ENCODE results near the gene TCTN1.

- TF ChIP-seq CTCF (IDR thresholded peaks at IDR 0.05) (no peak), POLR2AphosphoS5 (IDR thresholded peaks at IDR 0.05) (no peak)
Observed at GRCh38 chr12:110579535-110580253, 34.2 kb upstream of the TCTN1 start.
